NCI-H1694 treated with DMSO at 0.1 percent for 48 hours (cell line): ENCODE results near the gene AFAP1.
A peak's percentile ranks its signal among the peaks of the same experiment; 100 is the strongest.

Experiments
- DNase-seq: peaks from one replicate; lab custom pipeline; 2025; lab: John Stamatoyannopoulos, UW

AFAP1 gene

GRCh38 chr4:7803992-7804755 is 135.5 kb downstream of the AFAP1 start:
- DNase-seq = peak; percentile 9

GRCh38 chr4:7803371-7803770 is 136.3 kb downstream of the AFAP1 start:
- no peak for DNase-seq

GRCh38 chr4:7802093-7802726 is 137.5 kb downstream of the AFAP1 start:
- peak; percentile 51 for DNase-seq

- no peak for DNase-seq
Observed at GRCh38 chr4:7801641-7802040, 138.0 kb downstream of the AFAP1 start.

- no peak for DNase-seq
Observed at GRCh38 chr4:7801001-7801400, 138.7 kb downstream of the AFAP1 start.

- no peak for DNase-seq
Observed at GRCh38 chr4:7800410-7800809, 139.3 kb downstream of the AFAP1 start.

- no peak for DNase-seq
Observed at GRCh38 chr4:7799736-7800135, 139.9 kb downstream of the AFAP1 start.

GRCh38 chr4:7799306-7799705 is 140.4 kb downstream of the AFAP1 start:
- DNase-seq = no peak

GRCh38 chr4:7798178-7798995 is 141.3 kb downstream of the AFAP1 start:
- no peak for DNase-seq

- no peak for DNase-seq
Observed at GRCh38 chr4:7797330-7797729, 142.3 kb downstream of the AFAP1 start.

GRCh38 chr4:7795983-7796382 is 143.7 kb downstream of the AFAP1 start:
- no peak for DNase-seq

- no peak for DNase-seq
Observed at GRCh38 chr4:7793186-7793585, 146.5 kb downstream of the AFAP1 start.

GRCh38 chr4:7792616-7793015 is 147.0 kb downstream of the AFAP1 start:
- DNase-seq = no peak

- DNase-seq = no peak
Observed at GRCh38 chr4:7790999-7791398, 148.7 kb downstream of the AFAP1 start.

GRCh38 chr4:7790023-7790422 is 149.6 kb downstream of the AFAP1 start:
- DNase-seq = no peak

GRCh38 chr4:7788694-7789425 is 150.8 kb downstream of the AFAP1 start:
- DNase-seq = no peak

GRCh38 chr4:7788193-7788592 is 151.5 kb downstream of the AFAP1 start:
- DNase-seq = no peak

GRCh38 chr4:7787681-7788141 is 151.9 kb downstream of the AFAP1 start:
- no peak for DNase-seq

- no peak for DNase-seq
Observed at GRCh38 chr4:7787067-7787466, 152.6 kb downstream of the AFAP1 start.

- no peak for DNase-seq
Observed at GRCh38 chr4:7786517-7786916, 153.1 kb downstream of the AFAP1 start.

GRCh38 chr4:7786040-7786439 is 153.6 kb downstream of the AFAP1 start:
- DNase-seq = no peak

GRCh38 chr4:7785017-7785416 is 154.6 kb downstream of the AFAP1 start:
- no peak for DNase-seq
